GM18867 (cell line): ENCODE measurements around the gene TPSAB1.
"Not testable (repeated sequence)": the region's sequence is repeated elsewhere in the genome, so short reads cannot be mapped to it uniquely, and the experiment has no call there.

Experiments used
- ATAC-seq: cut with Tn5 transposase; IDR thresholded peaks from one replicate; pipeline ENCODE4 v1.9.1; 2021; ENCODE audit warnings: mild to moderate bottlenecking, moderate library complexity; ENCODE audit not compliant: unreplicated experiment

TPSAB1 gene

GRCh38 chr16:1240436-1240835, at the start of gene TPSAB1:
Gene TPSAB1 (plus strand): TSS chr16:1240705. CDS start chr16:1240939, 234 bp downstream.
- ATAC-seq = not testable (repeated sequence)

GRCh38 chr16:1190789-1191188, 49.7 kb upstream of the TPSAB1 start:
- ATAC-seq = not testable (repeated sequence)

GRCh38 chr16:1192384-1193073, 48.0 kb upstream of the TPSAB1 start:
- ATAC-seq = no peak

GRCh38 chr16:1193143-1193824, 47.2 kb upstream of the TPSAB1 start:
- ATAC-seq = no peak

- no peak for ATAC-seq
Observed at GRCh38 chr16:1193825-1194581, 46.5 kb upstream of the TPSAB1 start.

GRCh38 chr16:1194665-1195392, 45.7 kb upstream of the TPSAB1 start:
- ATAC-seq = no peak

- ATAC-seq = no peak
Observed at GRCh38 chr16:1195393-1195666, 45.2 kb upstream of the TPSAB1 start.

GRCh38 chr16:1196494-1196893, 44.0 kb upstream of the TPSAB1 start:
- ATAC-seq = no peak

- ATAC-seq = no peak
Observed at GRCh38 chr16:1197237-1197866, 43.2 kb upstream of the TPSAB1 start.

GRCh38 chr16:1198194-1198593, 42.3 kb upstream of the TPSAB1 start:
- no peak for ATAC-seq

GRCh38 chr16:1198671-1199346, 41.7 kb upstream of the TPSAB1 start:
- ATAC-seq = not testable (repeated sequence)

- no peak for ATAC-seq
Observed at GRCh38 chr16:1199347-1200013, 41.0 kb upstream of the TPSAB1 start.

- ATAC-seq = no peak
Observed at GRCh38 chr16:1200014-1200627, 40.4 kb upstream of the TPSAB1 start.

- no peak for ATAC-seq
Observed at GRCh38 chr16:1201444-1201843, 39.1 kb upstream of the TPSAB1 start.

- no peak for ATAC-seq
Observed at GRCh38 chr16:1202274-1202673, 38.2 kb upstream of the TPSAB1 start.

- ATAC-seq = no peak
Observed at GRCh38 chr16:1204933-1205332, 35.6 kb upstream of the TPSAB1 start.

GRCh38 chr16:1206326-1206725, 34.2 kb upstream of the TPSAB1 start:
- ATAC-seq = no peak

GRCh38 chr16:1206786-1207185, 33.7 kb upstream of the TPSAB1 start:
- ATAC-seq = no peak

GRCh38 chr16:1208239-1208830, 32.2 kb upstream of the TPSAB1 start:
- no peak for ATAC-seq
